Stimulated activated memory B cell treated with anti-CD40 and anti-IgM and Interleukin-4, amounts not matched to agents 10 μg/mL and 1 μg/mL and 100 μg/mL, for 72 hours (primary cell): ENCODE data around the gene SLC16A2.
"Not testable (repeated sequence)": the region's sequence is repeated elsewhere in the genome, so short reads cannot be mapped to it uniquely, and the experiment has no call there.

Source experiments
- ATAC-seq: fragments of 150-1000 bp; cut with Tn5 transposase; 2 replicates; pipeline ENCODE4 v1.10.0; 2021
- H3K27ac Mint-ChIP-seq: one replicate; pipeline ENCODE4 v1.8.0; 2022; ENCODE audit warnings: mild to moderate bottlenecking, mixed read lengths
- H3K27me3 Mint-ChIP-seq: one replicate; pipeline ENCODE4 v1.8.0; 2022; ENCODE audit warnings: mixed read lengths
- H3K36me3 Mint-ChIP-seq: one replicate; pipeline ENCODE4 v1.8.0; 2022; ENCODE audit warnings: mixed read lengths
- H3K4me1 Mint-ChIP-seq: one replicate; pipeline ENCODE4 v1.8.0; 2022; ENCODE audit warnings: mixed read lengths
- H3K4me3 Mint-ChIP-seq: one replicate; pipeline ENCODE4 v1.8.0; 2022; ENCODE audit warnings: mild to moderate bottlenecking, moderate library complexity, mixed read lengths
- H3K9me3 Mint-ChIP-seq: one replicate; pipeline ENCODE4 v1.8.0; 2022; ENCODE audit warnings: mixed read lengths

The SLC16A2 gene

DNA sequence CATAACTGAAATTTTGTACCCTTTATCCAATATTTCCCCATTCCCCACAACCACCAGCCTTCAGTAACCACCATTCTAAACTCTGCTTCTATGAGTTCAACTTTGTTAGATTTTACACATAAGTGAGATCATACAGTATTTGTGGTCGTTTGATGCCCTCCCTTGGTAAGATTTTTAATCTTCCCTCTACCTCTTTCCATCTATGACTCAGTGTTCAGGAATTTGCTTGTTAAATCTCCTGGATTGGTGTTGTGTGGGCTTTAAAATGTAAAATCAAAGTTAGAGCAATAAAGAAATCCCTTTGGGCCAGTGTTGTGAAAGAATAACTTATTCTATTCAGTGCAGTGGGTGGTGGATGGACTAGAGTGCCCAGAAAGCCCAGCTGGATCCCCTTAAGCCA is 37.4 kb downstream of the SLC16A2 start:
- no peaks in the 10 kb centered on the region for H3K4me1 Mint-ChIP-seq
- H3K27me3 Mint-ChIP-seq = peaks cover 14% of the 10 kb centered on the region
- no peak overlapping the region for H3K27ac Mint-ChIP-seq
- H3K36me3 Mint-ChIP-seq = no peaks in the 10 kb centered on the region
- no peak overlapping the region for H3K4me3 Mint-ChIP-seq
- H3K9me3 Mint-ChIP-seq = no peaks in the 10 kb centered on the region
- ATAC-seq = no peak

DNA sequence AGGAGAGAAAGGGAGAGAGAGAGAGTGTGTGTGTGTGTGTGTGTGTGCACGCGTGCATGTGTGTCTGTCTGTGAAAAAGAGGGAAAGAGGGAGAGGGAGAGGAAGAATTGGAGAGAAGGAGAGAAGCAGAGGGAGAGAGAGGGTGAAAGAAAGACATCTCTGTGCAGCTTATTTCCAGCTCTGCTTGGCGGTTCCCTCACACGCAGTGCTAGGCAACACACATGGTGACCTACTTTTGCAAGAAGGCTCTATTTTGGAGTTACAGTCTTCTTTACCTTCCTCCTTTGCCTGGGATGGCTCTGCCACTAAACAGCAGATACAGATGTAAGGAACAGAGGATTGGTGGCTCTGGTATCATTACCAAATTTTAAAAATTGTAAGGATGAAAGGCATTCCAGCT is 40.1 kb downstream of the SLC16A2 start:
- Mint-ChIP-seq H3K4me3 (no peak overlapping the region), H3K27ac (no peak overlapping the region), H3K36me3 (no peaks in the 10 kb centered on the region), H3K27me3 (no peaks in the 10 kb centered on the region), H3K9me3 (no peaks in the 10 kb centered on the region), H3K4me1 (no peaks in the 10 kb centered on the region)
- ATAC-seq = no peak

GRCh38 chrX:74464722-74465121 is 43.4 kb downstream of the SLC16A2 start:
- ATAC-seq = no peak
- H3K4me1 Mint-ChIP-seq = no peaks in the 10 kb centered on the region
- no peaks in the 10 kb centered on the region for H3K36me3 Mint-ChIP-seq
- H3K4me3 Mint-ChIP-seq = no peak overlapping the region
- H3K27me3 Mint-ChIP-seq = no peaks in the 10 kb centered on the region
- no peak overlapping the region for H3K27ac Mint-ChIP-seq
- no peaks in the 10 kb centered on the region for H3K9me3 Mint-ChIP-seq

GRCh38 chrX:74465424-74465823 is 44.1 kb downstream of the SLC16A2 start:
- H3K4me1 Mint-ChIP-seq = no peaks in the 10 kb centered on the region
- no peaks in the 10 kb centered on the region for H3K9me3 Mint-ChIP-seq
- no peak overlapping the region for H3K4me3 Mint-ChIP-seq
- H3K27me3 Mint-ChIP-seq = no peaks in the 10 kb centered on the region
- no peaks in the 10 kb centered on the region for H3K36me3 Mint-ChIP-seq
- ATAC-seq = no peak
- no peak overlapping the region for H3K27ac Mint-ChIP-seq

DNA sequence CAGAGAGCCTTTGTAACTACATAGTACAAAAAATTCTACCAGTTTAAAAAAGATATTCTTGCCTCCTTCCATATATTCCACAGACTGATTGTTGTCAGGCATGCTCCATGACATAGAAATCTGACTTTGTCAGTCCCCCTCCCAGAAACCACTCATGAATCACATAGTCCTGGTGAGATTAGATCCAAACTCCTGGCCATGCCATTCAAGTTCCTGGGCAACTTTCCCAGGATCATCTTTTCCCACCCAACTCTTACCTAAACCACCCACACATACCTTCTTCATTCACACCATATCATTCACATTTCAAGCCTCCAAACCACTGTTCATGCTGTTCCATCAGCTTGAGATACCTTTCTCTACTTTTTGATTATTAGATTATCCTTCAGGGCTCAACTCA is 46.4 kb downstream of the SLC16A2 start:
- ATAC-seq = no peak
- H3K27ac Mint-ChIP-seq = no peak overlapping the region

DNA sequence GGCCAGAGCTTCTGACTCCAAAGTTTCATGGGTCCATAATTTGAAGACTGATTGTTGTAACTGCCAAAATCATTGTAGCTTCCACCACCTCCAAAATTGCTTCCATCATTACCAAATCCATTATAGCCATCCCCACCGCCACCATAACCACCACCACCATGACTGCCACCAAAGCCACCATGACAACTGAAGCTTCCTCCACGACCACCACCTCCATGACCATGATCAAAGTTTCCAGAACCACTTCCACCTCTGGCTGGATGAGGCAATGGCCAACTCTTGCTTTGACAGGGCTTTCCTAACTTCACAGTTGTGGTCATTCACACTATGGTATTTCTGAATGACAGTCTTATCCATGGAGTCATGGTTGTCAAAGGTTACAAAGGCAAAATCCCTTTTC is 51.8 kb downstream of the SLC16A2 start:
- not testable (repeated sequence) for ATAC-seq, H3K9me3 Mint-ChIP-seq, H3K27me3 Mint-ChIP-seq, H3K4me3 Mint-ChIP-seq, H3K4me1 Mint-ChIP-seq, H3K36me3 Mint-ChIP-seq, H3K27ac Mint-ChIP-seq

More for the DNA sequence above, 46.4 kb downstream of the SLC16A2 start:
- Mint-ChIP-seq H3K9me3 (no peaks in the 10 kb centered on the region), H3K27me3 (no peaks in the 10 kb centered on the region), H3K4me3 (no peak overlapping the region), H3K36me3 (no peaks in the 10 kb centered on the region), H3K4me1 (no peaks in the 10 kb centered on the region)

- Mint-ChIP-seq H3K36me3 (no peaks in the 10 kb centered on the region), H3K27me3 (no peaks in the 10 kb centered on the region)
- ATAC-seq = peak; percentile 50
Measured at GRCh38 chrX:74490247-74490646, 69.0 kb downstream of the SLC16A2 start.

DNA sequence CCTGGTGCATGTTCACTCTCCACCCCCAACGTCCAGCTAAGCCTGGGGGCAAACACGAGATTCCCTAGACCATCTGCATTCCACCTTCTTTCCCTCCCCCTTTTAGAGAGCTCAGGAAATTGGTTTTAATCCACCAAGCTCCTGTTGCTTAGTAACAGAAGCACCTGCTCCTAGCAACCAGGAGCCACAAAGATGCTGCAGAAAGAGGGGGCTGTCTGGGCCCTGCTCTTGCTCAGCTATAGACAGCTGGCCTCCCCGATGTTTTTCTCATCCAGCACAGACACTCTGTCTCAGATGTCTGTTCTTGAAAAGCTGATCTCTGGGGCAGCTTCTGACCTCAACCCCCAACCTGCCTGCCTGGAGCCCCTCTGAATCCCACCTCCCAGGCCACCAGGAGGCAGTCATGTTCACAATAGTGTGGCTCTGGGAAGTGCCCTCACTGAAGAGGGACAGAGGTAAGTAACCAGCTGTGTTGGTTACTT is 71.5 kb downstream of the SLC16A2 start:
- Mint-ChIP-seq H3K27ac (no peak overlapping the region), H3K27me3 (no peaks in the 10 kb centered on the region), H3K4me3 (no peak overlapping the region), H3K4me1 (no peaks in the 10 kb centered on the region), H3K36me3 (no peaks in the 10 kb centered on the region), H3K9me3 (no peaks in the 10 kb centered on the region)
- ATAC-seq = no peak

More at GRCh38 chrX:74490247-74490646, 69.0 kb downstream of the SLC16A2 start:
- Mint-ChIP-seq H3K9me3 (no peaks in the 10 kb centered on the region), H3K4me1 (no peaks in the 10 kb centered on the region), H3K4me3 (no peak overlapping the region), H3K27ac (no peak overlapping the region)

DNA sequence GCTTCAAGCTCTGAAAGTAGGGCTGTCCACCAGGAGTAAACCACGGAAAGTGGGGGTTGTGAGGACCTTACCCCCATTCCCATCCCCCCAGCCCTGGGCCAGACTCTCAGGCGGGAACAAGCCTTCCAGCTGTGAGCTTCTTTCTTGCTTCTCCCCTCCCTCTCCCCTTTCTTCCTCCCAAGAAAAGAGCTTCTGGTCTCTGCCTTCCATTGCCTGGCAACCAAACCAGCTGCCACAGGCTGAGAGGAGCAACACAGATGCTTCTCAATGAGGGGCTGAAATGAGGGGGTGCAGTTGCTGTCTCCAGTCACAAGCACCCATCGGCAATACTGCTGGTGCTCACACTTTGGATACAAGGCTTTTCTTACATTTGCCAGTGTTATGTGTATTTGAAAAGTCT is 72.5 kb downstream of the SLC16A2 start:
- no peak for ATAC-seq
- Mint-ChIP-seq H3K36me3 (no peaks in the 10 kb centered on the region), H3K9me3 (no peaks in the 10 kb centered on the region), H3K27me3 (no peaks in the 10 kb centered on the region), H3K4me3 (no peak overlapping the region), H3K27ac (no peak overlapping the region), H3K4me1 (no peaks in the 10 kb centered on the region)

- Mint-ChIP-seq H3K4me3 (no peak overlapping the region), H3K27ac (no peak overlapping the region), H3K36me3 (no peaks in the 10 kb centered on the region), H3K4me1 (no peaks in the 10 kb centered on the region), H3K9me3 (no peaks in the 10 kb centered on the region), H3K27me3 (no peaks in the 10 kb centered on the region)
- ATAC-seq = no peak
Measured at GRCh38 chrX:74498924-74499323, 77.6 kb downstream of the SLC16A2 start.

- no peak overlapping the region for H3K27ac Mint-ChIP-seq
- H3K27me3 Mint-ChIP-seq = no peaks in the 10 kb centered on the region
- no peaks in the 10 kb centered on the region for H3K4me1 Mint-ChIP-seq
- no peaks in the 10 kb centered on the region for H3K36me3 Mint-ChIP-seq
- H3K4me3 Mint-ChIP-seq = no peak overlapping the region
- ATAC-seq = no peak
- H3K9me3 Mint-ChIP-seq = no peaks in the 10 kb centered on the region
Measured at GRCh38 chrX:74500067-74500466, 78.8 kb downstream of the SLC16A2 start.

DNA sequence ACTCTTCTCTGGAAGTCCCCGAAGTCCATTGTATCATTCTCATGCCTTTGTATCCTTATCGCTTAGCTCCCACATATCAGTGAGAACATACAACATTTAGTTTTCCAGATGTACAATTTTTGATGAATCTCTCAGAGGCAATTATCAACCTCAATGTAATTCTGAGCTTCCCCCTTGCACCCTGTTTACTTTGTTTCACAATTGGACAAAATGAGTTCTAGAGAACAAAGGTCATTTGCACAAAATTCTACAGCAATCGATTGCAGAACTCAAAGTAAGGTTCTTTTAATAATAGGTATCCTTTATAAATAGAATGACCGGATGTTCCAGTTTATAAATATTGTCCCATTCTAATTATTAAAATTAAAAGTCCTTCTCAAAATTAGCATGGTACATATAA is 79.3 kb downstream of the SLC16A2 start:
- no peak for ATAC-seq
- H3K27me3 Mint-ChIP-seq = no peaks in the 10 kb centered on the region

DNA sequence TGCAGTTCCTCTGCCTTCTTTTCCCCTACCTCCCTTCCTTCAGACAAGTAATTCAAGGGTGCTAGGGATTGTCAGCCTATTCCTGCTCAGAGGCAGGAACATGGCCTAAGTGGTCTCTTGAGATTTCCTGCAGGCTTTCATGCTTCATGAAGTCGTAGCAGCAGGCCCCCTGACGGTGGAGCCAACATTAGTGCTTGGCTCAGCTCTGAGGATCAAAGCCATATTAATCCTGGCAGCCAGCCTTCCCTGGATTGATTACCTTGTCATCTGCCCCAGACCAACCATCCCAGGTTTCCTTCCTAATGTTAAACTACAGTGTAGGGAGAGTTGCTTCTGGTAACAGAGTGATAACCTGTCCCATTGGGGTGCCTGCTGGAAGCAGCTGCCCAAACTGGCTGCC is 84.1 kb downstream of the SLC16A2 start:
- H3K27ac Mint-ChIP-seq = no peak overlapping the region
- H3K9me3 Mint-ChIP-seq = no peaks in the 10 kb centered on the region
- H3K36me3 Mint-ChIP-seq = no peaks in the 10 kb centered on the region
- peaks cover 7% of the 10 kb centered on the region for H3K4me1 Mint-ChIP-seq
- H3K4me3 Mint-ChIP-seq = no peak overlapping the region
- ATAC-seq = no peak
- no peaks in the 10 kb centered on the region for H3K27me3 Mint-ChIP-seq

More for the DNA sequence above, 79.3 kb downstream of the SLC16A2 start:
- no peaks in the 10 kb centered on the region for H3K4me1 Mint-ChIP-seq
- no peaks in the 10 kb centered on the region for H3K36me3 Mint-ChIP-seq
- H3K9me3 Mint-ChIP-seq = no peaks in the 10 kb centered on the region
- no peak overlapping the region for H3K4me3 Mint-ChIP-seq
- no peak overlapping the region for H3K27ac Mint-ChIP-seq

DNA sequence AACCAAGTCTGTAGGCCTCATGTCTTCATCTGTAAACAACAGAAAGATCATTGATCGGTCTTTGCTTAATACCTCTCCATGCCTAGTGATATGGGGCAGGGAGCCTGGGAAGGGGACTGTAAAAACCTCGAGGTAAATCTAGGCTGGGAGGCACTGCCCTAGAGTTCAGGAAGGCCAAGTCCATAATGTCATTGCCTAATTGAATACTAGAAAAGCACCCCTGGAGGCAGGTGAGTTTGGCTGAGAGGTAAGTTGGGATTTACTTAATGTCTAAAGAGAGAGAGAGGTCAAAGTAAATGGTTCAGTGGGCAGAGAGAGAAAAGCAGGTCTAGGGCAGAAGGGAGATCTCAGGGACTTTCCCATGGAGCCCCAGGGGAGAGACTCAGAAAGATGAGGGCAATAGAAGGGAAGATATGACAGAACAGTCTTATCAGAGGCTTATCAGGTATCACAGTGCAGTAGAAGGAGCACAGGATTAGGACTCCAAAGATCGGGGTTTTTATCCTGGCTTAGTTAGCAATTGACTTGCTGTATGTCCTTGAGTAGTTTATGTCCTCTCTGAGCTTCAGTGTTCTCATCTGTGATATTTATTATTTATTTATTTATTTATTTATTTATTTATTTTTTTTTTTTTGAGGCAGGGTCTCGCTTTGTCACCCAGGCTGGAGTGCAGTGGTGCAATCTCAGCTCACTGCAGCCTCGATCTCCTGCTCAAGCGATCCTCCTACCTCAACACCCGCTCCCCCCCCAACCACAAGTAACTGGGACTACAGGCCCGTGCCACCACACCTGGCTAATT is 85.2 kb downstream of the SLC16A2 start:
- no peaks in the 10 kb centered on the region for H3K36me3 Mint-ChIP-seq
- H3K27me3 Mint-ChIP-seq = no peaks in the 10 kb centered on the region
- ATAC-seq = peak; percentile 97
- H3K27ac Mint-ChIP-seq = no peak overlapping the region
- H3K9me3 Mint-ChIP-seq = no peaks in the 10 kb centered on the region
- H3K4me3 Mint-ChIP-seq = no peak overlapping the region
- H3K4me1 Mint-ChIP-seq = peaks cover 7% of the 10 kb centered on the region

- no peak for ATAC-seq
- H3K27ac Mint-ChIP-seq = no peak overlapping the region
- no peaks in the 10 kb centered on the region for H3K36me3 Mint-ChIP-seq
- peaks cover 12% of the 10 kb centered on the region for H3K4me1 Mint-ChIP-seq
- no peaks in the 10 kb centered on the region for H3K9me3 Mint-ChIP-seq
- no peak overlapping the region for H3K4me3 Mint-ChIP-seq
- no peaks in the 10 kb centered on the region for H3K27me3 Mint-ChIP-seq
Measured at GRCh38 chrX:74507191-74507590, 85.9 kb downstream of the SLC16A2 start.

DNA sequence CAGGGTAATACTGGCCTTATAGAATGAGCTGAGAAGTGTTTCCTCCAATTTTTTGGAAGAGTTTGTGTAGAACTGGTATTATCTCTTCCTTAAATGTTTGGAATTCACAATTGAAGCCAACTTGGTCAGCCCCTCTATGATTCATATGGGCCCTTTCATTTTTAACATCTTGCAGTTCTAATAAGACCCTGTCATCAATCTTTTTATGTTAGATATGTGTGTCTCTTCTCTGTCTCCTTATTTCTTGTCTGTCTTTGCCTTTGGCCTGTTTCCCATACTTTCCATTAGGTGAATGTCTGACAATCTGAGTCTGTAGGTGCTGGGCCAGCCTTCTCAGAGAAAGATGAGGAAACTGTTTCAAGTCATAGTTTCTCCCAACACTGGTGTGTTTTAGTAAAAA is 88.7 kb downstream of the SLC16A2 start:
- no peaks in the 10 kb centered on the region for H3K27me3 Mint-ChIP-seq
- no peaks in the 10 kb centered on the region for H3K36me3 Mint-ChIP-seq
- ATAC-seq = no peak
- no peaks in the 10 kb centered on the region for H3K9me3 Mint-ChIP-seq
- H3K4me1 Mint-ChIP-seq = peaks cover 13% of the 10 kb centered on the region
- H3K4me3 Mint-ChIP-seq = no peak overlapping the region
- H3K27ac Mint-ChIP-seq = no peak overlapping the region
